CD4-positive, alpha-beta T cell (primary cell): ENCODE data around the gene RAB26. TPM values are rescaled to one million over a fixed set of nuclear protein-coding genes. Genes with fewer than 3 reads are reported as not detected.

ENCODE experiments used
- ATAC-seq: fragments of 200-7000 bp; cut with Tn5 transposase; one replicate; pipeline ENCODE4 v1.10.0; 2022; ENCODE audit warnings: mild to moderate bottlenecking; ENCODE audit not compliant: poor library complexity
- CTCF ChIA-PET: fragments of 350-600 bp; sonication (Branson Sonifier 250); formaldehyde crosslinking; loops from one replicate; lab custom pipeline; 2021; ENCODE audit warnings: antibody characterized with exemption, inconsistent platforms; lab: Charles Lee
- POLR2A ChIA-PET: fragments of 350-600 bp; sonication (Branson Sonifier 250); formaldehyde crosslinking; loops from one replicate; lab custom pipeline; 2021; ENCODE audit warnings: antibody characterized with exemption, inconsistent platforms; lab: Charles Lee
- DNase-seq, 14 experiments: peaks; one replicate each; pipeline ENCODE4 v3.0.0-alpha.2; 2013 to 2020; ENCODE audit warnings: mixed read lengths in 2 of 14
- H3K27ac ChIP-seq, 2 donors: one replicate each; pipeline versions ENCODE4 v1.5.1 to v1.7.0; 2013; ENCODE audit warnings: low read length in 2 of 2, low read depth in 1 of 2, mild to moderate bottlenecking in 1 of 2
- H3K27me3 ChIP-seq, 2 experiments: 1 replicate in 1 of 2; 2 replicates in 1 of 2; pipeline versions ENCODE4 v1.6.1 to v1.7.0; 2013; ENCODE audit warnings: low read length in 2 of 2, control low read depth in 1 of 2, mild to moderate bottlenecking in 1 of 2, moderate library complexity in 1 of 2; ENCODE audit not compliant: insufficient read depth in 2 of 2, control insufficient read depth in 1 of 2
- H3K36me3 ChIP-seq: one replicate; pipeline ENCODE4 v1.6.1; 2013; ENCODE audit warnings: low read length, control low read depth; ENCODE audit not compliant: insufficient read depth
- H3K4me1 ChIP-seq: one replicate; pipeline ENCODE4 v1.6.1; 2013; ENCODE audit warnings: low read length, control low read depth; ENCODE audit not compliant: insufficient read depth
- H3K4me3 ChIP-seq: one replicate; pipeline ENCODE4 v1.5.1; 2013; ENCODE audit warnings: mild to moderate bottlenecking, low read length, moderate library complexity
- H3K9me3 ChIP-seq, 2 experiments: 1 replicate in 1 of 2; 2 replicates in 1 of 2; pipeline versions ENCODE4 v1.6.1 to v1.7.0; 2013; ENCODE audit warnings: low read length in 2 of 2, mild to moderate bottlenecking in 2 of 2, control low read depth in 1 of 2, moderate library complexity in 1 of 2; ENCODE audit not compliant: control insufficient read depth in 1 of 2, insufficient read depth in 1 of 2
- H3K27ac Mint-ChIP-seq: one replicate; pipeline ENCODE4 v1.8.0; 2020; ENCODE audit warnings: mixed read lengths
- H3K27me3 Mint-ChIP-seq: one replicate; pipeline ENCODE4 v1.8.0; 2021; ENCODE audit warnings: mixed read lengths
- H3K36me3 Mint-ChIP-seq: one replicate; pipeline ENCODE4 v1.8.0; 2021; ENCODE audit warnings: low read depth, mixed read lengths
- H3K4me1 Mint-ChIP-seq: one replicate; pipeline ENCODE4 v1.8.0; 2021; ENCODE audit warnings: low read depth, mixed read lengths
- H3K4me3 Mint-ChIP-seq: one replicate; pipeline ENCODE4 v1.8.0; 2020; ENCODE audit warnings: mild to moderate bottlenecking, mixed read lengths
- H3K9me3 Mint-ChIP-seq: one replicate; pipeline ENCODE4 v1.8.0; 2020; ENCODE audit warnings: mixed read lengths
- CTCF ChIP-seq: fragments of 200-600 bp; IDR thresholded peaks from one replicate; pipeline ENCODE4 v1.8.0; 2022; ENCODE audit warnings: antibody characterized with exemption, mild to moderate bottlenecking
- intact Hi-C, 2 experiments: fragments of 100-400 bp; cut with DNase I in 1 of 2; cut with micrococcal nuclease in 1 of 2; formaldehyde crosslinking; loops; one replicate each; pipeline versions ENCODE4 v1.15.1 to v1.9.0; 2023 to 2025; cut with DNase I, micrococcal nuclease
- total RNA-seq, 174 experiments: library from RNA in 2 of 174; stranded (reverse) in 2 of 174; gene quantifications; one replicate each; pipeline ENCODE4 v1.2.3 and lab custom pipeline; 2021 to 2026

The RAB26 gene
- total RNA-seq, 2 experiments from 2014 or later, result not detected

DNA sequence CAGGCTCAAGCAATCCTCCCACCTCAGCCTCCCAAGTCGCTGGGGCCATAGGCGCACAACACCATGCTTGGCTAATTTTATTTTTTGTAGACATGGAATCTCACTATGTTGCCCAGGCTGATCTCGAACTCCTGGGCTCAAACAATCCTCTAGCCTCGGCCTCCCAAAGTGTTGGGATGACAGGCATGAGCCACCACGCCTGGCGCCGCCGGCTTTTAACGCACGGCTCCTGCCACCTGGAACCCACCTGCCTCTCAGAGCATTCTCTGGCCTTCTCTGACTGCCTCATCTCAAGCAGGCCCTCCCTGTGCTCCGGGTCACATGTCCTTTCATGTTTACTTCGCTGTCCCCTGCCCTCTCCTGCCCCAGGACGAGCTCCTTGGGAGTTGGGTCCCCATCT, 37.6 kb downstream of the RAB26 start:
- ChIA-PET POLR2A (no interaction called here), CTCF (no interaction called here)
- no peaks in the 10 kb centered on the region for H3K9me3 Mint-ChIP-seq
- H3K27me3 ChIP-seq, result no peaks in the 10 kb centered on the region
- H3K27ac Mint-ChIP-seq, result no peak overlapping the region
- no peak overlapping the region for H3K27ac ChIP-seq
- H3K36me3 ChIP-seq, result no peaks in the 10 kb centered on the region
- no peak overlapping the region for H3K4me3 ChIP-seq
- no peaks in the 10 kb centered on the region for H3K9me3 ChIP-seq
- no peaks in the 10 kb centered on the region for H3K27me3 Mint-ChIP-seq
- DNase-seq, result no peak
- H3K4me3 Mint-ChIP-seq, result no peak overlapping the region
- no peaks in the 10 kb centered on the region for H3K4me1 ChIP-seq
- no peaks in the 10 kb centered on the region for H3K36me3 Mint-ChIP-seq
- TF ChIP-seq CTCF, result no peak
- no peak for ATAC-seq
- no peaks in the 10 kb centered on the region for H3K4me1 Mint-ChIP-seq
- intact Hi-C loops, result no loop called here

DNA sequence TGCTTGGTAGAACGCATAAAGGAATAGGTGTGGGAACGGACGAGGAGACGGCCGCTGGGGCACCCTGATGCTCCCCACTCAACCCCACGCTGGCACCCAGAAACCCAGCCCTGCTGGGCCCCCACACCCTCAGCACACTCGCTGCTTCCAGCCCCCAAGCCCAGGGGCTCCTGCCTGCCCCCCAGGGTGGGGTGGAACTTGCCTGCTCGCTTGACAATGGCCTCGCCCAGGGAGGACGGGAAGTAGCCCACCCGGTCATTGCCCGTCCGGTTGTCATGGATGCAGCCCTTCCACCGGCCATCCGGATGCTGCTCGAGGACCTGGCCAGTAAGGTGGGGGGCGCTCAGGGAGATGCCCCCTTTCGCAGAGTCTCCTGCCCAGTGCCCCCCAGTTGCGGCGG, 38.1 kb downstream of the RAB26 start:
- no peak for TF ChIP-seq CTCF
- Histone ChIP-seq H3K27ac (no peak overlapping the region), H3K4me1 (no peaks in the 10 kb centered on the region), H3K36me3 (no peaks in the 10 kb centered on the region), H3K4me3 (no peak overlapping the region), H3K27me3 (no peaks in the 10 kb centered on the region), H3K9me3 (no peaks in the 10 kb centered on the region)
- H3K9me3 Mint-ChIP-seq, result no peaks in the 10 kb centered on the region
- CTCF ChIA-PET, result no interaction called here
- H3K36me3 Mint-ChIP-seq, result no peaks in the 10 kb centered on the region
- POLR2A ChIA-PET, result no interaction called here
- H3K4me1 Mint-ChIP-seq, result no peaks in the 10 kb centered on the region
- no peak overlapping the region for H3K27ac Mint-ChIP-seq
- DNase-seq, result no peak
- no peak for ATAC-seq
- no peaks in the 10 kb centered on the region for H3K27me3 Mint-ChIP-seq
- no peak overlapping the region for H3K4me3 Mint-ChIP-seq
- intact Hi-C loops, result no loop called here

- Histone ChIP-seq H3K27me3 (no peaks in the 10 kb centered on the region), H3K27ac (no peak overlapping the region), H3K9me3 (no peaks in the 10 kb centered on the region), H3K4me3 (no peak overlapping the region), H3K4me1 (no peaks in the 10 kb centered on the region), H3K36me3 (no peaks in the 10 kb centered on the region)
- Mint-ChIP-seq H3K9me3 (no peaks in the 10 kb centered on the region), H3K4me1 (no peaks in the 10 kb centered on the region), H3K36me3 (no peaks in the 10 kb centered on the region), H3K27ac (no peak overlapping the region), H3K27me3 (no peaks in the 10 kb centered on the region), H3K4me3 (no peak overlapping the region)
- no peak for TF ChIP-seq CTCF
- no peak for ATAC-seq
- ChIA-PET CTCF (no interaction called here), POLR2A (no interaction called here)
- intact Hi-C loops, result no loop called here
- no peak for DNase-seq
Observed at GRCh38 chr16:2187212-2187611, 38.8 kb downstream of the RAB26 start.
